HG02943 (cell line): Measurements from ENCODE around the gene ZSCAN21.

Experiments used
- ATAC-seq: cut with Tn5 transposase; IDR thresholded peaks from one replicate; pipeline ENCODE4 v1.9.1; 2021; ENCODE audit warnings: mild to moderate bottlenecking, low read depth, moderate library complexity; ENCODE audit not compliant: unreplicated experiment

Gene ZSCAN21

GRCh38 chr7:100093498-100093897 lies 43.9 kb downstream of the ZSCAN21 start:
- no peak for ATAC-seq

GRCh38 chr7:100093925-100094486 lies 44.4 kb downstream of the ZSCAN21 start:
- ATAC-seq = no peak

DNA sequence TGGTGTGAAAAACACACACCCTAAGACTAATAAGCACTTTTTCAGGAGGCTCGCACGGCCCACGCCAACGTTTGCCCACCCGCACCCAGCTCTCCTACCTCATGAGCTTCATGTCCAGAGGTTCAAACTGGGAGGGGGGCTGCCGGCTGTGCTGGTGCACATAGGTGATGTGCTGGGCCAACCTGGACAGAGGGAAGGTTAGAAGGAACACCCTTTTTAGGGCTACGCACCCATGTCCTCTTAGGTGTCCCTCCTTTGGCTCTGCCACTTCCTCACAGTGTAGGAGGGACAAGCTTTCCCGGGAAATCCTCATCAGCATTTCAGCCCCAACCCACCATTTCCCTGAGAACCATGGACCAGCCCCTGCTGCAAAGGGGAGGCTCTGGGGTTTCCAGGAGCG lies 45.7 kb downstream of the ZSCAN21 start:
- no peak for ATAC-seq

DNA sequence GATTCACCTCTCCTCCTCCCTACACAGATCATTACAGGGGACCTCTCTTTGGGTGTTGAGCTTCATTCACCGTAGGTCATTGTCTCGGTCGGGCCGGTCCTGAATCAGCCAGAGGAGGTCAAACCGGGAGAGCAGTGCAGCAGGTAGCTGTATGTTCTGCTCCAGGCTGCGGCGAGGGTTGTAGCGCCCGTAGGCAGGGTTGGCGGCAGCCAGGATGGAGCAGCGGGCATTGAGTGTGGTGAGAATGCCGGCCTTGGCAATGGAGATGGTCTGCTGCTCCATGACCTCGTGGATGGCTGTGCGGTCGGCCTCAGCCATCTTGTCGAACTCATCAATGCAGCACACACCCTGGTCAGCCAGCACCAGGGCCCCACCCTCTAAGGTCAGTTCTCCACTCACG lies 46.1 kb downstream of the ZSCAN21 start:
- ATAC-seq = no peak

- ATAC-seq = no peak
These were observed 49.3 kb downstream of the ZSCAN21 start for GRCh38 chr7:100098913-100099312.

DNA sequence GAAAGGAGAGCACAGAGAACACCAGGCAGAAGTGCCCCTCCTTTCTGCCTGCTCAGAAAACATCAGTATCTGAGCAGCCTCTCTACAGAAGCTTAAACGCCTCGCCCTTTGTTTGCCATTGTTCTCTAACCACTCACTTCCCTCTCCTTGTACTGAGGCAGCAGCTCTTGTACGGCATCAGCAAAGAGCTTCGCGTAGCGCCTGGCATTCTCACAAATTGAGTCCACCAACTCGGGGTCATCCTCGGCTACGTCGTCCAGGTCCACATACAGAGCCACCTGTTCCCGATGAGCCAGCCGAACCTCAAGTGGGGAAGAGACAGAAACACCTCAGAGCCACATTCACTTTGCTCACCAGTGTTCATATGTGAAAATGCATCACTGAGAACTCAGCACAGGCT lies 49.9 kb downstream of the ZSCAN21 start:
- ATAC-seq = no peak

- peak; percentile 65 for ATAC-seq
These were observed 50.9 kb downstream of the ZSCAN21 start for GRCh38 chr7:100100420-100101015.

DNA sequence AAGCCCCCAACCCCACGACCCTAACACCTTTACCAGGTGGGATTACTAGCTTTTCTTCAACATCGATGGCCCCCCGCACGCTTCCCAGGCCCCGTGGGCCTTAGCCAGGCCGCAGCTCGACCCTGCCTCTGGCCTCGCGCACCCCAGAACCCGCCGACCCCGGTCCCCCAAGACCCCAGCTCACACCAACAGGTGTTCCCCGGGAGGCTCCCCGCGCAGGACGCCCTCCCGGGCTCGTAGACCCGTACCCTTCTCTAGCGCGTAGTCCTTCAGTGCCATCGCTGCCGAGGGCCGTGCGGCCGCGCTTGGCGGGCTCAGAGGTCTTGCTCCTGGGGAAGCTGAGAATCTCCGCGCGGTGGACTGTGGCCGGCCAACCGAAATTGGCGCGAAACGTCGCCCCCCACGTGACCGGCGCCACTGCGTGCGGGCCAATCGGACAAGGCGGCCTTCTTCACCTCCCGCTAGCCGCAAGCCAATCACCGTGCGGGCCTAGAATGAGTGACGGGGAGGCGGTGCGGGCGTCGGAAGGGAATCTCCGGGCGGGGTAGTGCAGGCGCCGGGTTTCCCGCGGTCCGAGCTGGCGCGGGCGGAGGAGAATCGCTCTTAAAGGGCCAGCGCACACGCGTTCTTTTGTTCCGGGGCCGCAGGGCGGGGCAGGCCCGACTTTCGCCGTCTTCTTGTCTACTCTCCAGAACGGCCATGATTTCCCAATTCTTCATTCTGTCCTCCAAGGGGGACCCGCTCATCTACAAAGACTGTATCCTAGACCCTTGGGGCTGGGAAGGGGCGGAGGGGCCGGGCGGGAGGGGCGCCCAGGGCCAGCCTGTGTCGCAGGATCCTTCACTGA lies 51.7 kb downstream of the ZSCAN21 start, which contains the start of the genes AP4M1 and MCM7:
AP4M1 (plus strand) TSS at position 628 of the 847 bp plus-strand sequence; CDS start at position 700, 72 bp downstream.
MCM7 (minus strand) TSS at position 382 of the 847 bp plus-strand sequence; CDS start at position 279, 103 bp downstream.
- ATAC-seq = peak; percentile 80

DNA sequence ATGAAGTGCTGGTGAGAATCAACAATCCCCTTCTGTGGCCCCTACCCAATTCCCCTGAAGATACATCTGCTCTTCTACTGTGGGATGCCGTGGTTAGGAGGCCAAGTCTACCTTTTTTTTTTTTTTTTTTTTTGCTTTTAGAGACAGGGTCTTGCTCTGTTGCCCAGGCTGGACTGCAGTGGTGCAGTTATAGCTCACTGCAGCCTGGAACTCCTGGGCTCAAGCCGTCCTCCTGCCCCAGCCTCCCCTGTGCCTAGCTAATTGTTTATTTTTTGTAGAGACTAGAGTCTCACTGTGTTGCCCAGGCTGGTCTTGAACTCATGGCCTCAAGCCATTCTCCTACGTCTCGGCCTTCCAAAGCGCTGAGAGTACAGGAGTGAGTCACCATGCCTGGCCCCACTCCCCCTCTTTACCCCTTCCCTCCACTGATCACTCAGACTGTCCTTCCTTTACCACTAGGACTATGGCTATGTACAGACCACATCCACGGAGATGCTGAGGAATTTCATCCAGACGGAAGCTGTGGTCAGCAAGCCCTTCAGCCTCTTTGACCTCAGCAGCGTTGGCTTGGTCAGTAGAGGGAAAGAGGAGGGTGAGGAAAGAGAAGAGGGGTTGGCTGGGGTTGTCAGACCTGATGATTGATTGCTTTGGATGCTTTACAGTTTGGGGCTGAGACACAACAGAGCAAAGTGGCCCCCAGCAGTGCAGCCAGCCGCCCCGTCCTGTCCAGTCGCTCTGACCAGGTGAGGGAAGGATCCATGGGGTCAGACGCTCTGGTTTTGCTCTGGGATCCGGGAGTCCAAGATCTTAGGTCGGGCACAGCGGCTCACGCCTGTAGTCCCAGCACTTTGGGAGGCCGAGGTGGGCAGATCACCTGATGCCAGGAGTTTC lies 53.6 kb downstream of the ZSCAN21 start:
- ATAC-seq = no peak

DNA sequence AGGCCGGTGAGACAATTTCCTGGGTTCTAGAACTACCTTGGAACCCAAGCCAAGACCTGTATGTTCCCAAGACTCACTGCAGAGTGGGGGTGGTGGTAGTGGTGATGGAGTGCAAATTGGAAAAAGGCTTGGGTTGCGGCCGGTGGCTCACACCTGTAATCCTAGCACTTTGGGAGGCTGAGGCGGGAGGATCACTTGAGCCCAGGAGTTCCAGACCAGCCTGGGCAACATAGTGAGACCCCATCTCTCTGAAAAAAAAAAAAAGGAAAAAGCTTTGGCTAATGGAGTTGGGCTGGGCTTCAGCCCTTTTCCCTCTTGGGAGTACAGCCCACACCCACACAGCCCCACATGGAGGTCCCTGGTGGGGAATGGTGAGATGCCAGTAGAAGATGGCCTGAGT lies 56.0 kb downstream of the ZSCAN21 start:
- ATAC-seq = no peak

GRCh38 chr7:100106633-100107032 lies 57.1 kb downstream of the ZSCAN21 start:
- no peak for ATAC-seq

- no peak for ATAC-seq
These were observed 57.7 kb downstream of the ZSCAN21 start for GRCh38 chr7:100107125-100107737.

- ATAC-seq = no peak
These were observed 58.3 kb downstream of the ZSCAN21 start for GRCh38 chr7:100107890-100108289.

DNA sequence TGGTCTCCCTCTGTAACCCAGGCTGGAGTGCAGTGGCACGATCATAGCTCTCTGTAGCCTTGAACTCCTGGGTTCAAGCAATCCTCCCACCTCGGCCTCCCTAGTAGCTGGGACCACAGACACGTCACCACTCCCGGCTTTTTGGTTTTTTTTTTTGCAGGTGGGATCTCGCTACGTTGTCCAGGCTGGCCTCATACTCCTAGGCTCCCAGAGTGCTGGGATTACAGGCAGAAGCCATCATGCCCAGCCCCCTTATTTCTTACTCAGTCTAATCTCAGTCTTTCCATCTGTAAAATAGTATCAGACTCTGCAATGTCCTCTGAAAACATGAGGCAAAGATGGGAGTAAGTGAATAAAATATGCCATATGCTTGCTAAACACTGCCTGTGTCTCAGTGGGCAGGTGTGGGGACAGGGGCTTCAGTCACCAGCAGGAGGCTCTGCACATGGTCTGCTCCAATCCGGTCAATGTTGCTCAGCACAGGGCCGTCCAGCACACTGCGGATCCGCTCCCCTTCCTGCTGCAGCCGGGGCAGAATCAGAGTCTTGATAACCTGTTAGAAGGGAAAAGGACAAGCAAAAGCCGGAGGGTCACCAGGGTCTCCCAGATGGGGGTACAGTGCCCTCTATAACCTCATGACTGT lies 60.1 kb downstream of the ZSCAN21 start:
- no peak for ATAC-seq

DNA sequence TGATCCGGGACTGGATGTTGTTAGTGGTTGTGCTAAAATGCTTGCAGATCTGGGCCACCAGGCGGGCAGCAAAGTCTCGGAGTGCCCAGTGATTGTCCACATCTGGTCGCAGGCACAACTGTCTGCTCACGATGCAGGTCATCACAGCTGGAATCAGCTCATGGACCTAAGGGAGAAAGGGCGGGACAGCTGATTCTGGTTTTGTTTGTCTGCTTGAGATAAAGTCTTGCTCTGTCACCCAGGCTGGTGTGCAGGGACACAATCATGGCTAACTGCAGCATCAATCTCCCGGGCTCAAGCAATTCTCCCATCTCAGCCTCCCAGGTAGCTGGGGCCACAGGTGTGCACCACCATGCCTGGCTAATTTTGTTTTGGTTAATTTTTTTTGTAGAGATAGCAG lies 61.6 kb downstream of the ZSCAN21 start:
- no peak for ATAC-seq

DNA sequence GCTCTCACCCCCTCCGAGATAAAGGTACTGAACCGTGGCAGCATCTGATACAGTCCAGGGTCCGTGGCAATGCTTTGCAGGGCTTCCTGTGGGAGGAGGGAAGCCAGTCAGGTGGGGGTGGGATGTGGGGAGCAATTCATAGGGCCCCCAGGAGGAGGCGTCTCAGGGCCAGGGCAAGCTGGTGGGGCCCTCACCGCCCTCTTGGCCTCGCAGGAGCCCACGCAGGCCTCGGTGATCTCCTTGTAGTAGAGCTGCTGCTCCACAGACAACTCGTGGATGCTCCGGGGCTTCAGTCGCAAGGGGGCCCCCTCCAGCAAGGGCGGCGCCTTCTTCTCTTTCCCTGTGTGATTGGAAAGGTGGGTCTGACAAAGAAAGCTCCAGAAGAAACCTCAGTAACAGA lies 62.3 kb downstream of the ZSCAN21 start:
- ATAC-seq = no peak
